NCI-H1092 treated with DMSO at 0.1 percent for 48 hours (cell line): Measurements from ENCODE around the gene DLG5.

Source experiments
- DNase-seq: peaks from one replicate; lab custom pipeline; 2025; lab: John Stamatoyannopoulos, UW

DLG5 gene

GRCh38 chr10:77889277-77889903 lies 37.2 kb downstream of the DLG5 start:
- no peak for DNase-seq

DNA sequence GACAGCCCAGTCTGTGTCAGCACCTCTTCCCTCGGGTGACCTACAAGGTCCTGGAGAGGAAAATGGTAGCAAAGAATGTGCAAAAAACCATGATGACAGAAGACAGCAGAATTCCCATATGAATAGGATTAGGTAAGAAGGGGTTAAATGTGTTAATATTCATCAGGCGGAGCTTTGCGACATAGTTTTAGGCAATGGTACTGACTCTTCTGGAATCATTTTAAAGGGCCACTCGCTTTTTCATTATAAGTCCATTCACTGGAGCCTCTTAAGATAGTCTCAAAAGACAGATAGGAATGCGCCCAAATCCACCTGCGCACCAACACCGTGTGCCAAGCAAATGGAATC lies 38.2 kb downstream of the DLG5 start:
- DNase-seq: no peak

DNA sequence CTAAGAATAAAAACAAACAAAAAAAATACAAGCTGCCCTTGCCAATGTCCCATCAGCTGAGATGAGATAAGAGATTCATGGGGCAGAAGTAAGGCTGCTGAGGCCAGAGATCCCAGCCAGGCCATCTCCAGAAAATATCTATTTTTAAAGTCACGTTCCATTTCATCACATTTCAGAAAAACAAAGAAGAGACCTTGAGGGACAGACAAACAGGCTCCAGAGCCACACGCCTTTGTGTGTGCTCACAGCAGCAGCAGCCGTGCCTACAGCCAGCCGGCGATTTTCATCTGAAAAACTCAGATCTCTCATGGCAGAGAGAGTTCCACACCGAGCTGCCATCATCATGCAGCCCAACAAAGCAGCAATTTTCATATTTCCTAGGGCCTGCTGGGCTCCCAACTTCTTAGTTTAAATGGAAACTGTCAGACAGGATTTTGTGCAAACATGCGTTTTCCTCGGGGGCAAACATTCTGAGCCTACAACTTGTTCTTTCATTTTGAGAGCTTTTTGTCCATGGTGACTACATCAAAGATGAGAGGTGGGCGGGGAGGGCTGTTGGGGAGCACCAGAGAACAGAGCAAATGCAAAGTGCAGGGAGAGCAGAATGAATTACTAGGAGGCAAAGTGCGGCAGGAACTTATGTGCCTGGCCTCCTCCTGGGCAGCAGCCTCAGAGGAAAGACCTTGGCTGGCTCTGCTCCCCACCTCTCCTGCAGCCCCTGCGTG lies 38.8 kb downstream of the DLG5 start:
- DNase-seq: no peak

- no peak for DNase-seq
Observed at GRCh38 chr10:77886795-77887355, 39.7 kb downstream of the DLG5 start.

DNA sequence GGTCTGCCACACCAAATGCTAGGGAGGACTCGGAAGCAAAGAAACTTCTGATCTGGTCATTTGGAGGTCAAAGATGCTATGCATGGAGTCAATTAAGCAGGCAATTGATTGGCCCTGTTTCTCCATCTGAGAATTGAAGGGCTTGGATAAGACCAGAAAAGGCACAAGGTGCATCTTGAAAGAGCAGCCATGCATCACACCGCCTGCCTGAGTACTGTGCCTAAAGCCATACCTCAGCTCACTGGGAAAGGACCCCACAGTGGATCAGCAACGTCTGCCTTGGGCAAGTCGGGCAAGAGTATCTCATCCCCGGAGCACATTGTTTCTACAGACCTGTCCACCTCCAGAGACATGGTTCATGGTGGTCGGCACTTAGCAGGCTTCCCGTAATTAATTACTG lies 42.4 kb downstream of the DLG5 start:
- no peak for DNase-seq

- no peak for DNase-seq
Observed at GRCh38 chr10:77881636-77882035, 44.9 kb downstream of the DLG5 start.

GRCh38 chr10:77881222-77881621 lies 45.3 kb downstream of the DLG5 start:
- DNase-seq: no peak

DNA sequence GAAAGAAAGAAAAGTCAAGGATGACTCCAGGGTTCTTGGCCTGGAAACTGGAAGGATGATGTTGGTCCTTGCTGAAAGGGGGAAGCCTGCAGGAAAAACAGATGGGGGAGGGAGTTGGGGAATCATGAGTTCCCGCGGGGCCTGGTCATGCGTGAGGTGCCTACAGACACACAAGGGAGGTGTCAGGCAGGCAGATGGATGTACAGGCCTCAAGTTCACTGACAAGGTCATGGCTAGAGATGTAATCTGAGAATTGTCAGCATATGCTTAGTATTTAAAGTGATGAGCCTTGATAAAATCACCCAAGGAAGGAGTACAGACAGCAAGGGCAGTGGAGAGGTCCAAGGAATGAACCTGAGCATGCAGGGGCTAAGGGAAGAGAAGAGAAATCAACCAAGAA lies 46.8 kb downstream of the DLG5 start:
- DNase-seq: no peak

GRCh38 chr10:77879065-77879464 lies 47.5 kb downstream of the DLG5 start:
- no peak for DNase-seq

DNA sequence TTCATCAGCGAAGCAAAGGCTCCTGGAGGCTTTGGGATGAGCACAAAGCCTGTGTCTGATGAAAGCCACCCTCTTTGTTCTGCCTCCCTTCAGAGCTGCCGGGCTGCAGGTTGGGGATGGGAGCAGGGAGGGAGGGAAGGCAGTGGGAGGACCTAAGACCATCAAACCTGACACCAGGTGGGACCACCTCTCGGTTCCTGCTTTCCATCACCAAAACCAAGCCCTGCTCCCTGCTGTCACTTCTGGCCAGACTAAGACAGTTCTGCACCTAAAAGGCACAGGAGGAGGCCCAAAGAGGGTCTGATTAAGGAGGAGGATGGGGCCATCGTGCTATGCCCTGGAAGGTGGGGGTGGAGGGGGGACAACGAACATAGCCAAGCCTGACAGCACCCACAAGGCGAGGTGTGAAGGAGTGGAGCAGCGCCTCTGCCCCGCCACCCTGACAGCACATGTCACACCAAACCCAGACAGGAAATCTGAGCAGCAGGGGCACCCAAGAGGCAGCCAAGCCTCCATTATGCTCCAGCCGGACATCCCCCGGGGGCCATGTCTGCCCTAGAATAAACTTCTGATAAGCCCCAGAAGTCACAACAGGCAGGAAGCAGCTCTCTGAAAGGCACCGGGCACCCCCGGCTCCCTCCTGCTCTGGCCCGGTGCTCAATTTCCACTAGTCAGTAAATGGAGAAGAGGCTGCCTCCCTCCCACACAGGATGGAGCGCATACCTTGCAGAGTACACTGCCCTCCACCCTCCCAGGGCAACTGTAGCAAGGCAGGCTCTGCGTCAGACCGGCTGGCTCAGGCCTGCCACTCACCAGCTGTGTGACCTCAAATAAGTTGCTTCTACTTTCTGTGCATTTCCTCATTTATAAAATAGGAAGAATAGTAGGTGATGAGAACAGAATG lies 48.9 kb downstream of the DLG5 start:
- no peak for DNase-seq

- no peak for DNase-seq
Observed at GRCh38 chr10:77875730-77876129, 50.8 kb downstream of the DLG5 start.

GRCh38 chr10:77874872-77875271 lies 51.7 kb downstream of the DLG5 start:
- no peak for DNase-seq

DNA sequence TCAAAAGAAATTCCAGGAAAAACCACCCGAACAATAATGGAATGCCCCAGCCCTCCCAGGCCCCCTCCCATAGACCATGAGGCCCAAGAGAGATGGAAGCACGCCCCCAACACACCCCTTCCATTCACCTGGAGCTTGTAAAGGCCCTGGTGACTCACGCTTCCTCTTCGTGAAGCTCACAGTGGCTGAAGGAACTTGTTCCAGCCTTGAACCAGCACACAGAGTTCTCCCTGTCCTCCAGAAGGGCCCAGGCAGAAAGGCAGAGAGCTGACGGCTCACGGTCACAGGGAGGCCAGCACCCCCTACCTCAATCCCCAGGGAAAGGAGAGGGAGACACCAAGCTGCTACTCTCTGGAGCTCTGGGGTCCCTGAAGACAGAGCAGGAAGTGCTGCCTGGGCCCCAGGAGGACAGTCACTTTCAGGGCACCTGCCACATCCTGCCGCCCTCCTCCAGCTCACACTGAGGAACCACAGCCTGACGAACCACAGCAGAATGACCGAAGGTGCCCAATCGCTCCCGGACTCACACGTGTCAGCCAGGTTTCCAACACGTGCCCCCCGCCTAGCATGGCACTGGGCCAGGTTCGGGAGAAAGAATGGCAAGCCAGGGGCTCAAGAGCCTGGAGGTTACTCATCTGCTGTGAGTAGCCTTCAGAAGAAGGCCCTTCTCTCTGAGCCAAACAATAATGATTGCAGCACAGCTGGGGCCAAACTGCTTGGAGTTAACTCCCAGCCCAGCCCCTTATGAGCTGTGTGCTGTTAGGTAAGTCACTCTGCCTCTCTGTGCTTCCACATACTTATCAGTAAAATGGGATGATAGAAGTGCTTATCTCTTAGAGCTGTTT lies 52.8 kb downstream of the DLG5 start:
- DNase-seq: no peak

GRCh38 chr10:77872947-77873535 lies 53.5 kb downstream of the DLG5 start:
- no peak for DNase-seq

DNA sequence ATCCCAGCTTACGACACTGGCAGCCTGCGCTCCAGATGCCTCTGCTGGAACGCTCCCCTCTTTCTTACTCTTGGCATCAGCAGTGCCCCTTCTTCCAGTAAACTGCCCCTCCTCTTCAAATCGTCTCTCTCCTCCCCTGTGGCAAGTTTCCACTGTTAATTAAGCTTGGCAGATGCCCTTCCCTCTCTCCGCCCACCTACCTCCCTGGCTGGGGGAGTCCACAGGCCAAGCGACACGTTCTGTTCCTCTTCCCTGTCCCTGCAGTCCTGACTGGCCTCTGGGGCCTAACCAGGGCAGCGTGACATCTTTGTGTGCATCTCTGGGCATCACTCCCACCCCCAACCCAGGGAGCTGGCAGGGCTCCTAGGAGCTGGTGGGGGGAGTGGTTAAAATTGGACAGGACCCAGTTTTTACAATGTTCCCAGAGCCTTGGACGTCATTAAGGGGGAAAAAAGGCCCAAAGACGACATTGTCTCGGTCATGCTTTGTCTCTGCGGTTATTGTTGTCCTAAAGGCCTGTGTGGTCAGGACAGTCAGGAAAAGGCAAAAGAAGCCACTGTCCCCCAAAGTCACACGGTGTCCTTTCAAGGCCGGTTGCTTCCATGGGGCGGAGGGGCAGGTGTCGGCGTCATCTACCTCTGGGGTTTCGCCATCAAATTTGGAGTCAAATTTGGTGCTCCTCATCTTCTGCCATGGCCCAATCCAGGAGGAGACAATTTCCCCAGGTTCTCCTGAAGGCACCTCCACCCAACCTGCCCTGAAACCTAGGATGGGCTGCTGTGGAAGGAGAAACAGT lies 54.2 kb downstream of the DLG5 start:
- no peak for DNase-seq

DNA sequence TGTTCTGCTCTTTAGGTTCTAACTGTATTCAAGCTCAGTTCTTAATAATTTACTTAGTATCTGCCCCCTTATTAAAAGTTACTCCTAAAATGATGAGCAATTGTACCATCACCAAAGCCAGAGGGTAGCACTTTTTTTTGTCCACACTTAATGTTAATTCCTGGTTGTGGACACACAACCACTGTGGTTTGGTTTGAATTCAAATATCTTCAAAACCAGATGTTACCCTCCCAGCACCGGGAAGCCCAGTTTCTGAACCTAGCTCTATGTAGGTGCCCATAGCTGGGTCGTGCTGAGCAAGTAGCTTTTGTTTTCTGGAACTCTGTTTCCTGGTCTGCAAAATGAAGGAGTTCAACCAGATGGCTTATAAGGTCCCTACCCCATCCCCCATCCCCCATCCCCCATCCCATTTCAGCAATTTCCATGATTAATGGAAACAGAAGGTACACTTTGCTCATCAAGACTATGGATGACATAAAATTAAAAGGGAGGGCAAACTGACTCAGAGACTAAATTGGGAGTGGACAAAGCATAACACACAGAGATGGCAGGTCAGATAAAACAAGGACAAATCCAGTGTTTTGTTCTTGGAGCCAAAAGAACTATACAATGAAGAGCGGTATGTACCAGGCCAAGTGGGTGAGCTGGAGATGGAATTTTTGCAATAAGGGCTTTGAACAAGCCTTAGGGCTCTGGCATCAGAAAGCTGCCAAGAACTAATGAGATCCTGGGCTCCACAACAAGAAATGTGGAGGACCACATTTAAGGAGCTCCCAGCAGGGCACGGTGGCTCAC lies 56.7 kb downstream of the DLG5 start:
- no peak for DNase-seq

DNA sequence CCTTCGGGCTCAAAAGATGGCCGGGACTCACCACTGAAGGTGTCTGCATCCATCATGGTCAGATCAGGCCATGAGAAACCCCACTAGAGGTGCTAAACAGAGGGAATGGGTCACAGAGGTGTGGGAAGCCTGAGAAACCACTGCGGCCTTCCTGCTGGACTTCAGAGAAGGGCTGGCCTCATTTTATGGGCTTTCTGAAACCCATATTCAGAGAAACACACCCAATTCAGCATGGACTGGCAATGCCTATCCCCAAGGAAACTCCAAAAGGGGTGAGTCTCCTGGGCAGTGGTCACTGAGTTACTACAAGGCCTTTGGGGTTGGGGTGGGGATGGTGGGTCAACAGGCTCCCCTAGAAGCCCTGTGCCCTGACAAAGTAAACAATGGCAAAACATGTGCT lies 58.0 kb downstream of the DLG5 start:
- no peak for DNase-seq

DNA sequence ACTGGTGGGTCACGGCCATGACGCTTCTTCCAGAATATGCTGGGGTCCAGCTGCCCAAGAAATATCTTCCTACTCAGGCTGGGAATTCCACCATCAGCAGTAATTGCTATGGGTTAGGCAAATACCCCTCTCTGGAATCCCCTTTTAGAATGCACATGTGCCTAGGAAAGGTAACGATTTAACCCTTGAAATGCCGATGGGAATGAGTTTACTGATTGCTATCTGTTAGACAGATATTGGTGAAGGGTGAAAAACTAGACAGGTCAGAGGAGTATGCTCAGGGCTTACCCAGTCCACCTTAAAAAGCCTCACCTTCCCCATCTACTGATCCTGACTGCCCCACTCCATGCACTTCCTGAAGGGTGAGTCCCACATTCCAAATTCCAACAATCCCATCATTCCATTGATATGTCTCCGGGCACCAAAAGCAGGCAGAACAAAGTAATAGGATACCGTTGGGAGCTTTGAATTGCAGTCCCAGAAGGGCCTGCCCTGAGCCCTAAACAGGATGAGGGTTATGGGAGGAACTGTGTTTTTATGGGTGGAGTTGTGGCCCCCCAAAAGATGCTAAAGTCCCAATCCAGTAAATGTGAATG lies 59.3 kb downstream of the DLG5 start:
- no peak for DNase-seq

- no peak for DNase-seq
Observed at GRCh38 chr10:77866598-77866997, 60.0 kb downstream of the DLG5 start.
